ENCODE data around the gene VASH1. TPM values are rescaled to one million over a fixed set of nuclear protein-coding genes. Genes with fewer than 3 reads are reported as not detected.

VASH1 gene
- total RNA-seq, 2 experiments from 2014 or later, result 1.7 to 2.2 TPM

- peak within 1 kb of the TSS; percentile 86 for H3K4me3 Mint-ChIP-seq
- ChIA-PET POLR2A (interaction anchor here (0.6 to 2.1 kb wide), 9 partner anchors 9 to 374 kb away, joined by 3 to 6 read pairs (median 3); no protein-coding TSS in a partner anchor), CTCF (interaction anchor here (0.9 to 4.8 kb wide), 4 partner anchors 28 to 110 kb away, joined by 3 to 36 read pairs (median 20); no protein-coding TSS in a partner anchor)
- H3K27ac Mint-ChIP-seq, result peak within 1 kb of the TSS; percentile 84
- no peak for TF ChIP-seq CTCF (IDR thresholded peaks at IDR 0.05)
- ATAC-seq, result peak; percentile 91
- H3K36me3 Mint-ChIP-seq (ENCODE audit: low read depth), result peaks cover 15% of the 10 kb centered on the region
- no peaks in the 10 kb centered on the region for H3K9me3 Mint-ChIP-seq
- DNase-seq, result peak; percentile 97
- peaks cover 23% of the 10 kb centered on the region for H3K4me1 Mint-ChIP-seq (ENCODE audit: low read depth)
- intact Hi-C loops (cut with micrococcal nuclease), result no loop called here
- H3K27me3 Mint-ChIP-seq, result no peaks in the 10 kb centered on the region
Observed at GRCh38 chr14:76812422-76813383, 51.4 kb downstream of the VASH1 start, which contains the start of gene ANGEL1. TSS of gene ANGEL1 (minus strand) at chr14:76812882. CDS start at chr14:76812827, 55 bp downstream.

GRCh38 chr14:76814726-76815645 is 53.7 kb downstream of the VASH1 start:
- ATAC-seq, result no peak
- no peaks in the 10 kb centered on the region for H3K36me3 Mint-ChIP-seq (ENCODE audit: low read depth)
- peaks cover 2% of the 10 kb centered on the region for H3K27me3 Mint-ChIP-seq
- H3K4me1 Mint-ChIP-seq (ENCODE audit: low read depth), result peaks cover 15% of the 10 kb centered on the region
- H3K27ac Mint-ChIP-seq, result no peak overlapping the region
- POLR2A ChIA-PET, result interaction anchor here (0.7 kb wide), 1 partner anchor 12 kb away, joined by 3 read pairs; no protein-coding TSS in a partner anchor
- no peak for DNase-seq
- intact Hi-C loops (cut with micrococcal nuclease), result no loop called here
- CTCF ChIA-PET, result interaction anchor here (1.1 kb wide), 1 partner anchor 256 kb away, joined by 4 read pairs; no protein-coding TSS in a partner anchor
- no peak overlapping the region for H3K4me3 Mint-ChIP-seq
- no peaks in the 10 kb centered on the region for H3K9me3 Mint-ChIP-seq
- no peak for TF ChIP-seq CTCF (IDR thresholded peaks at IDR 0.05)

- ChIA-PET CTCF (no interaction called here), POLR2A (no interaction called here)
- H3K27me3 Mint-ChIP-seq, result peaks cover 3% of the 10 kb centered on the region
- no peaks in the 10 kb centered on the region for H3K36me3 Mint-ChIP-seq (ENCODE audit: low read depth)
- intact Hi-C loops (cut with micrococcal nuclease), result no loop called here
- H3K9me3 Mint-ChIP-seq, result no peaks in the 10 kb centered on the region
- TF ChIP-seq CTCF (IDR thresholded peaks at IDR 0.05), result no peak
- no peak overlapping the region for H3K27ac Mint-ChIP-seq
- H3K4me3 Mint-ChIP-seq, result no peak overlapping the region
- DNase-seq, result no peak
- H3K4me1 Mint-ChIP-seq (ENCODE audit: low read depth), result no peaks in the 10 kb centered on the region
- no peak for ATAC-seq
Observed at GRCh38 chr14:76820700-76821099, 59.4 kb downstream of the VASH1 start.

- Mint-ChIP-seq H3K27me3 (no peaks in the 10 kb centered on the region), H3K27ac (no peak within 1 kb of the TSS), H3K4me1 (ENCODE audit: low read depth) (no peaks in the 10 kb centered on the region), H3K36me3 (ENCODE audit: low read depth) (no peaks in the 10 kb centered on the region), H3K4me3 (no peak within 1 kb of the TSS), H3K9me3 (no peaks in the 10 kb centered on the region)
- DNase-seq (peak; percentile 14), ATAC-seq (peak; percentile 45)
- POLR2A ChIA-PET, result no interaction called here
- no peak for TF ChIP-seq CTCF (IDR thresholded peaks at IDR 0.05)
- intact Hi-C loops (cut with micrococcal nuclease), result no loop called here
- CTCF ChIA-PET, result interaction anchor here (1.1 kb wide), 1 partner anchor 116 kb away, joined by 3 read pairs; no protein-coding TSS in a partner anchor
Observed at GRCh38 chr14:76826122-76826521, 64.9 kb downstream of the VASH1 start, which contains the start of gene LRRC74A. TSS of gene LRRC74A (plus strand) at chr14:76826408. CDS start at chr14:76826698, 290 bp downstream.

Data from activated CD8-positive, alpha-beta T cell treated with anti-CD3 and anti-CD28 coated beads for 36 hours (primary cell).